ENCODE data around the gene AGPAT4. TPM values are rescaled to one million over a fixed set of nuclear protein-coding genes. Genes with fewer than 3 reads are reported as not detected.
"Not testable (repeated sequence)": the region's sequence is repeated elsewhere in the genome, so short reads cannot be mapped to it uniquely, and the experiment has no call there.

The AGPAT4 gene
- total and polyA plus RNA-seq, 2 experiments from 2014 or later = 10.6 to 11.8 TPM

- H3K9me2 ChIP-seq (replicated peaks; ENCODE audit: insufficient read depth) = no peaks in the 10 kb centered on the region
Observed at GRCh38 chr6:161125591-161125990, 148.3 kb downstream of the AGPAT4 start.

GRCh38 chr6:161123319-161123718, 150.5 kb downstream of the AGPAT4 start:
- not testable (repeated sequence) for H3K27me3 ChIP-seq; H3K36me3 ChIP-seq (replicated peaks; ENCODE audit: insufficient read depth, low read depth); DNase-seq (ENCODE audit: low spot score); H3K4me3 ChIP-seq; H3K4me1 ChIP-seq (ENCODE audit: insufficient read depth); H3K9me2 ChIP-seq (replicated peaks; ENCODE audit: insufficient read depth); H2AFZ ChIP-seq; H4K20me1 ChIP-seq (ENCODE audit: insufficient read depth, poor library complexity, severe bottlenecking); H3K27ac ChIP-seq; H3K79me2 ChIP-seq; H3K4me2 ChIP-seq
- H3K9me3 ChIP-seq (ENCODE audit: low read depth) = peaks cover 28% of the 10 kb centered on the region

More at GRCh38 chr6:161125591-161125990, 148.3 kb downstream of the AGPAT4 start:
- Histone ChIP-seq H3K79me2 (no peaks in the 10 kb centered on the region), H3K4me3 (no peak overlapping the region), H3K9me3 (ENCODE audit: low read depth) (peaks cover 28% of the 10 kb centered on the region), H3K4me1 (ENCODE audit: insufficient read depth) (no peaks in the 10 kb centered on the region), H4K20me1 (ENCODE audit: insufficient read depth, poor library complexity, severe bottlenecking) (no peaks in the 10 kb centered on the region), H2AFZ (no peak overlapping the region), H3K36me3 (replicated peaks; ENCODE audit: insufficient read depth, low read depth) (no peaks in the 10 kb centered on the region), H3K4me2 (no peak overlapping the region), H3K27me3 (no peaks in the 10 kb centered on the region), H3K27ac (no peak overlapping the region)
- TF ChIP-seq CTCF (IDR thresholded peaks at IDR 0.05; ENCODE audit: poor library complexity) = no peak
- no peak for TF ChIP-seq EZH2 (IDR thresholded peaks at IDR 0.05; ENCODE audit: borderline replicate concordance)
- no peak for TF ChIP-seq EZH2phosphoT487 (IDR thresholded peaks at IDR 0.05; ENCODE audit: low read depth, severe bottlenecking, unreplicated experiment)
- WGBS (ENCODE audit: low lambda C conversion rate, missing lambda C conversion rate) = 65% methylated on average over 2 of the region's 2 CpGs
- DNase-seq (ENCODE audit: low spot score) = no peak

- Histone ChIP-seq H3K36me3 (replicated peaks; ENCODE audit: insufficient read depth, low read depth) (peaks cover 8% of the 10 kb centered on the region), H3K4me1 (ENCODE audit: insufficient read depth) (no peaks in the 10 kb centered on the region), H2AFZ (no peak overlapping the region), H3K4me2 (no peak overlapping the region), H3K9me2 (replicated peaks; ENCODE audit: insufficient read depth) (no peaks in the 10 kb centered on the region), H3K79me2 (no peaks in the 10 kb centered on the region), H3K27me3 (no peaks in the 10 kb centered on the region), H3K27ac (no peak overlapping the region), H4K20me1 (ENCODE audit: insufficient read depth, poor library complexity, severe bottlenecking) (no peaks in the 10 kb centered on the region), H3K4me3 (no peak overlapping the region), H3K9me3 (ENCODE audit: low read depth) (no peaks in the 10 kb centered on the region)
- TF ChIP-seq EZH2phosphoT487 (IDR thresholded peaks at IDR 0.05; ENCODE audit: low read depth, severe bottlenecking, unreplicated experiment) (no peak), EZH2 (IDR thresholded peaks at IDR 0.05; ENCODE audit: borderline replicate concordance) (no peak), CTCF (IDR thresholded peaks at IDR 0.05; ENCODE audit: poor library complexity) (no peak)
- no peak for DNase-seq (ENCODE audit: low spot score)
- WGBS (ENCODE audit: low lambda C conversion rate, missing lambda C conversion rate) = 94% methylated on average over 2 of the region's 2 CpGs
Observed at GRCh38 chr6:161117942-161118341, 155.9 kb downstream of the AGPAT4 start.

- H3K4me3 ChIP-seq = no peak overlapping the region
- DNase-seq (ENCODE audit: low spot score) = no peak
- no peaks in the 10 kb centered on the region for H4K20me1 ChIP-seq (ENCODE audit: insufficient read depth, poor library complexity, severe bottlenecking)
- H3K9me3 ChIP-seq (ENCODE audit: low read depth) = no peaks in the 10 kb centered on the region
- no peaks in the 10 kb centered on the region for H3K9me2 ChIP-seq (replicated peaks; ENCODE audit: insufficient read depth)
- H3K27me3 ChIP-seq = no peaks in the 10 kb centered on the region
- H3K79me2 ChIP-seq = no peaks in the 10 kb centered on the region
- peaks cover 8% of the 10 kb centered on the region for H3K36me3 ChIP-seq (replicated peaks; ENCODE audit: insufficient read depth, low read depth)
- no peak overlapping the region for H3K4me2 ChIP-seq
- no peak overlapping the region for H2AFZ ChIP-seq
- TF ChIP-seq EZH2 (IDR thresholded peaks at IDR 0.05; ENCODE audit: borderline replicate concordance) (no peak), CTCF (IDR thresholded peaks at IDR 0.05; ENCODE audit: poor library complexity) (no peak), EZH2phosphoT487 (IDR thresholded peaks at IDR 0.05; ENCODE audit: low read depth, severe bottlenecking, unreplicated experiment) (no peak)
- H3K4me1 ChIP-seq (ENCODE audit: insufficient read depth) = no peaks in the 10 kb centered on the region
- WGBS (ENCODE audit: low lambda C conversion rate, missing lambda C conversion rate) = 95% methylated on average over 7 of the region's 7 CpGs
- H3K27ac ChIP-seq = no peak overlapping the region
Observed at GRCh38 chr6:161117308-161117707, 156.6 kb downstream of the AGPAT4 start.

All from hepatocyte (in vitro differentiated cells).